GM12878 (cell line): ENCODE measurements around the gene WASHC2C. TPM values are rescaled to one million over a fixed set of nuclear protein-coding genes. Genes with fewer than 3 reads are reported as not detected.
"Not testable (repeated sequence)": the region's sequence is repeated elsewhere in the genome, so short reads cannot be mapped to it uniquely, and the experiment has no call there.

Source experiments
- ATAC-seq: fragments of 200-7000 bp; cut with Tn5 transposase; 3 replicates; pipeline ENCODE4 v1.9.1; 2020; ENCODE audit warnings: mild to moderate bottlenecking, moderate library complexity
- BruUV-seq: library from RNA; stranded (reverse); fragments of 400-500 nt; replicated peaks from 2 replicates; lab custom pipeline; 2021; lab: Mats Ljungman, UMichigan
- CTCF ChIA-PET: fragments of 300-600 bp; sonication (Branson Sonifier 250); formaldehyde crosslinking; extraction: SDS; loops from one replicate; lab custom pipeline; 2021; ENCODE audit warnings: inconsistent platforms; lab: Yijun Ruan, JAX
- POLR2A ChIA-PET: fragments of 350-600 bp; formaldehyde crosslinking; extraction: SDS; loops from one replicate; lab custom pipeline; 2021; ENCODE audit warnings: inconsistent platforms; lab: Charles Lee
- RAD21 ChIA-PET: fragments of 300-600 bp; sonication (Branson Sonifier 250); formaldehyde crosslinking; loops from one replicate; lab custom pipeline; 2023; ENCODE audit warnings: antibody characterized with exemption; ENCODE audit not compliant: unreplicated experiment; lab: Charles Lee
- SMC1A ChIA-PET: fragments of 300-600 bp; sonication (Branson Sonifier 250); formaldehyde crosslinking; loops from one replicate; lab custom pipeline; 2023; ENCODE audit not compliant: unreplicated experiment, uncharacterized antibody; lab: Charles Lee
- DNase-seq: peaks from one replicate; pipeline ENCODE4 v3.0.0-alpha.2; 2011; ENCODE audit warnings: low read depth, low spot score
- FAIRE-seq: peaks from 3 replicates; lab custom pipeline; 2011; peaks lifted over from hg19 to GRCh38; lab: Jason Lieb, UNC
- H2AFZ ChIP-seq: 2 replicates; pipeline ENCODE4 v1.6.0; 2011; ENCODE audit warnings: low read depth, low read length, control low read depth; ENCODE audit not compliant: control insufficient read depth
- H3K27ac ChIP-seq: 2 replicates; pipeline ENCODE4 v1.5.1; 2011; ENCODE audit warnings: control low read depth; ENCODE audit not compliant: control insufficient read depth, insufficient read depth
- H3K27me3 ChIP-seq, 2 experiments: replicated peaks in 1 of 2; 2 replicates each; pipeline versions ENCODE4 v1.6.0 to v1.6.1; 2011; ENCODE audit warnings: low read length in 1 of 2; ENCODE audit not compliant: control insufficient read depth in 2 of 2, insufficient read depth in 2 of 2
- H3K36me3 ChIP-seq, 2 experiments: 2 replicates each; pipeline ENCODE4 v1.5.1; 2011; ENCODE audit warnings: low read length in 1 of 2; ENCODE audit not compliant: control insufficient read depth in 2 of 2, insufficient read depth in 2 of 2
- H3K4me1 ChIP-seq: 2 replicates; pipeline ENCODE4 v1.6.1; 2011; ENCODE audit warnings: mild to moderate bottlenecking, low read length, moderate library complexity, mixed read lengths; ENCODE audit not compliant: control insufficient read depth, insufficient read depth
- H3K4me2 ChIP-seq: 2 replicates; pipeline ENCODE4 v1.6.0; 2011; ENCODE audit warnings: control low read depth; ENCODE audit not compliant: control insufficient read depth, insufficient read depth
- H3K4me3 ChIP-seq: fragments of 200-600 bp; sonication (generic); 2 replicates; pipeline ENCODE4 v1.5.1; 2016
- H3K79me2 ChIP-seq: 2 replicates; pipeline ENCODE4 v1.6.0; 2011; ENCODE audit warnings: low read length; ENCODE audit not compliant: control insufficient read depth, insufficient read depth
- H3K9ac ChIP-seq: 2 replicates; pipeline ENCODE4 v1.8.0; 2011; ENCODE audit warnings: low read length, control low read depth, mixed read lengths; ENCODE audit not compliant: control insufficient read depth, insufficient read depth
- H3K9me3 ChIP-seq: replicated peaks from 3 replicates; pipeline ENCODE4 v1.5.1; 2011; ENCODE audit warnings: mild to moderate bottlenecking, low read length; ENCODE audit not compliant: control insufficient read depth, insufficient read depth
- H4K20me1 ChIP-seq: 2 replicates; pipeline ENCODE4 v1.6.0; 2011; ENCODE audit not compliant: control insufficient read depth, insufficient read depth
- JUNB ChIP-seq: IDR thresholded peaks from 2 replicates; pipeline ENCODE4 v1.6.1; 2016; ENCODE audit warnings: antibody characterized with exemption, mild to moderate bottlenecking
- WGBS: methylation state at CpG from one replicate; pipeline ENCODE4 v1.1.6; 2016; ENCODE audit warnings: low lambda C conversion rate; ENCODE audit not compliant: insufficient replicate concordance, insufficient coverage; ENCODE audit errors: missing lambda C conversion rate; 5-methylcytosine and 5-hydroxymethylcytosine counted together
- in situ Hi-C: fragments of 300-500 bp; cut with MboI; formaldehyde crosslinking; loops from 9 replicates; pipeline ENCODE4 v1.14.3; 2018; ENCODE audit warnings: mixed read lengths
- intact Hi-C: fragments of 100-400 bp; cut with micrococcal nuclease; formaldehyde crosslinking; loops from one replicate; pipeline ENCODE4 v1.14.2; 2022; ENCODE audit not compliant: unreplicated experiment
- polyA plus RNA-seq, 11 experiments: library from polyadenylated mRNA; depleted of rRNA in 4 of 11; unstranded in 6 of 11; stranded (reverse) in 5 of 11; fragments of >200 nt; fragmentation: Nextera tagmentation in 4 of 11; fragmentation: Illumina TruSeq in 1 of 11; extraction: Ambion mirVana in 4 of 11; extraction: Trizol in 1 of 11; gene quantifications; 1 replicate in 1 of 11; 2 replicates in 10 of 11; pipeline versions ENCODE4 v1.2.1 to v1.2.3, GENCODE V29; 2011 to 2016; ENCODE audit warnings: inconsistent platforms in 2 of 11, missing spikeins in 2 of 11, low read depth in 1 of 11
- total RNA-seq, 4 experiments: library from RNA; depleted of rRNA in 3 of 4; stranded (reverse); fragments of >200 nt in 3 of 4; fragmentation: Illumina TruSeq in 1 of 4; extraction: Trizol in 1 of 4; gene quantifications; 2 replicates each; pipeline versions ENCODE4 v1.2.1 to v1.2.3, GENCODE V29; 2013 to 2021

The WASHC2C gene
- total and polyA plus RNA-seq, 10 of the 15 experiments (the other 5 are each of a cell fraction or from before 2014, with no cell fraction given): 3.3 to 30.6 (median 22.9) TPM

- H3K4me1 ChIP-seq, SMC1A ChIA-PET, H2AFZ ChIP-seq, CTCF ChIA-PET, H3K79me2 ChIP-seq, FAIRE-seq, POLR2A ChIA-PET, H3K4me2 ChIP-seq, H3K9ac ChIP-seq, H3K9me3 ChIP-seq, H3K4me3 ChIP-seq, H3K27ac ChIP-seq, DNase-seq, H3K27me3 ChIP-seq, in situ Hi-C loops, H4K20me1 ChIP-seq, RAD21 ChIA-PET, H3K36me3 ChIP-seq, ATAC-seq, BruUV-seq, intact Hi-C loops: not testable (repeated sequence)
- peak; percentile 32; the same call in 1 of the 2 replicates for TF ChIP-seq JUNB
- 94% methylated on average over 5 of the region's 7 CpGs for WGBS
Measured at GRCh38 chr10:45771757-45772461, 44.8 kb downstream of the WASHC2C start.

DNA sequence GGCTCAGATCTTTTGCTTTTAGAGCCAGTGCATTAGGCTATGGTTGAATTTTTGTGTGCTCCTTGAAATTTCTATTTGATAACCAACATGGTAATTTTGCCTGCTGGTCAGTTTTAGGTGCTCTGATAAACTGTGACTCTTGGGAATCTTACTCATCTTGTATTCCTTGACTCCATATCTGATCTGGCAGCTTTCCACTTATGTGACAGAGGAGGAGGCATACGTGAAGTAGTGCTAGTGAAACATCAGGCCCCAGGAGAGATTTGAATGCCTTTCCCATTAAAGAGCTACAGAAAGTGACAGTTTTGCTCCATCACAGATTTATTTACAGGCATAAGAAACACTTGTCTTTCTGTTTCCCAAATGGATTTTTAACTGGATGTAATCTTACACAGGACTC is 59.2 kb downstream of the WASHC2C start:
- RAD21 ChIA-PET, H3K4me2 ChIP-seq, POLR2A ChIA-PET, H3K27me3 ChIP-seq, H3K79me2 ChIP-seq, H3K4me3 ChIP-seq, H4K20me1 ChIP-seq, FAIRE-seq, H3K36me3 ChIP-seq, intact Hi-C loops, ATAC-seq, H3K9me3 ChIP-seq, BruUV-seq, H3K27ac ChIP-seq, in situ Hi-C loops, SMC1A ChIA-PET, H3K9ac ChIP-seq, CTCF ChIA-PET, DNase-seq, H3K4me1 ChIP-seq, H2AFZ ChIP-seq: not testable (repeated sequence)
- 100% methylated on average over 1 of the region's 1 CpG for WGBS

DNA sequence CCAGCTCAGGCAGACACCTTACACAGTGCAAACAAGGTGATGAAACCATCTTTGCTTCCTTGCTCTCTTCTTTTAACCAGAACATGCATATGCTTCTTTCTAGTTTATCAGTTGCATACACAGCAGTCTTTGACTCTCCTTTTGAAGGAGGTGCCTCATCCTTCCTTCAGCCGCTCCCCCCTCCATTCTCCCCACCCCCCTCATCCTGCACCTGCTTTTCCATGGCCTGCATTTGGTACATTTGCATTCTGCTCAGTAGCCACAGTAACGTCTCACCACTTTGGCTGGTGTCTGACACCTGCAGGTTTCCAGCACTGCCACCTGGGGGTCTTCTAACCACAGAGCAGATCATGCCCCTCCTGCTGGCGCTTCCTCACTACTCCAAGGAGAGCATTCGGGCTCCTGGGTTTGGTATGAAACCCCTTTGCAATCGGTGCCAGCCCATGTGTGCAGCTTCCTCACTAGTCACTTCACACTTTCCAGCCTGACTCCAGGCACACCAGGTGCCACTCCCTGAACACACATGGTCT is 60.2 kb downstream of the WASHC2C start:
- H3K27me3 ChIP-seq, intact Hi-C loops, SMC1A ChIA-PET, H3K9me3 ChIP-seq, H3K4me1 ChIP-seq, H3K36me3 ChIP-seq, H3K79me2 ChIP-seq, CTCF ChIA-PET, ATAC-seq, FAIRE-seq, in situ Hi-C loops, BruUV-seq, RAD21 ChIA-PET, H2AFZ ChIP-seq, H3K4me3 ChIP-seq, POLR2A ChIA-PET, DNase-seq, H3K4me2 ChIP-seq, H3K27ac ChIP-seq, H3K9ac ChIP-seq, H4K20me1 ChIP-seq: not testable (repeated sequence)
- no CpG with 5 or more reads among the region's 5 CpGs for WGBS

- WGBS: 96% methylated on average over 8 of the region's 8 CpGs
- H2AFZ ChIP-seq, ATAC-seq, RAD21 ChIA-PET, in situ Hi-C loops, H3K27ac ChIP-seq, H3K9ac ChIP-seq, FAIRE-seq, H3K4me1 ChIP-seq, POLR2A ChIA-PET, SMC1A ChIA-PET, H4K20me1 ChIP-seq, H3K79me2 ChIP-seq, H3K4me3 ChIP-seq, intact Hi-C loops, DNase-seq, BruUV-seq, H3K9me3 ChIP-seq, H3K36me3 ChIP-seq, H3K27me3 ChIP-seq, CTCF ChIA-PET, H3K4me2 ChIP-seq: not testable (repeated sequence)
Measured at GRCh38 chr10:45789991-45790390, 62.9 kb downstream of the WASHC2C start.
